Measurements from ENCODE around the gene HMCN1.

Gene HMCN1

DNA sequence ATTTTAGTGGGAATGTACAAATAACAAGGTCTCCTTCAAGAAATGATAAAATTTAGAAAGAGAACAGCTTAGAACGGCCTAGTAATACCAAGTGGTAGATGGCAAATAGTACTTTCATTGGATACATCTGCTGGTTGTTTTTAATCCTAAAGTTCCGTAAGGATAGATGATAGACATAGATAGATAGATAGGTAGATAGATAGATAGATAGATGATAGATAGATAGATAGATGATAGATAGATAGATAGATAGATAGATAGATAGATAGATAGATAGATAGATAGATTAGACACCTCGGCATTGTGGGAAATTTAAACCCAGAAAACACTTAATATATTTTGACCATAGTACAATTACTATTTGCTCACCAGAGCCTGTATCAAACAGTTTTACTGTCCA lies 352.4 kb downstream of the HMCN1 start:
- no peak for DNase-seq (ENCODE audit: low read depth in 2 of 2)

DNA sequence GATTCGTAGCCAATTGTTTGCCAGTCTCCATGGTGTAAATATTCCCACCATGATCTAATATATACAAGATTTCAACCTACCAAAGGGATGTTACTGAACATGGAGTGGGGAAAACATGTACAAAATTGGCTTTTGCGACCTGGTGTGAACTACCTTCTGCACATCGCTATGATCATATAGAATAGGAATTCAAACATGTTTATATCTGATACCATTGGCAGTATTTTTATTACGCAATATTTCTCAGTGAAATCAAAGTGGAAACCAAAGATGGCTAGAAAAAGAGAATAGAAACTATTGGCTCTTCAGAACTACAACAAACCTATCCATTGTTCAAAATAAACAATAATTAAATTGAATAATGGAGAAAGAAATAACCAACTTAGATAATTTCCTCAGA lies 355.7 kb downstream of the HMCN1 start:
- DNase-seq (ENCODE audit: low read depth in 2 of 2): no peak

DNA sequence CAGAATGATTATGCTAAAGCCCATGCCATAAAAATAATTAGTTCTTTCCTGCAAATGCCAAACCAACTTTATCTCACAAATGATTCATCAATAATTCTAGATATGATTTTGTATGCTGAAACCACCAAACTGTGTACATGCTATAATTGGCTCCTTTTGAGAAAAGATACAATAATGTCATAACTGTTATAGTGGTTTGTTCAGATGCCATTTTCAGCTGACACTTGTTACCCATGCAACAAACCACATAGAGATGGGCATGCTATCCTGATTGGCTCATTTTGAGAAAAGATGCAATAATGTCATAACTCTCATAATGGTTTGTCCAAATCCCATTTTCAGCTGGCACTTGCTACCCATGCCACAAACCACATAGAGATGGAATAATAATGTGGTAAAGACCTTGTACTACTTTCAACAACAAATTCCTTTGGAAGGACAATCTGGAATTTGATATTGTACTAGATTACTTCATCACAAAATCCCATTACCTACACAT lies 357.1 kb downstream of the HMCN1 start:
- DNase-seq (ENCODE audit: low read depth in 2 of 2): no peak

DNA sequence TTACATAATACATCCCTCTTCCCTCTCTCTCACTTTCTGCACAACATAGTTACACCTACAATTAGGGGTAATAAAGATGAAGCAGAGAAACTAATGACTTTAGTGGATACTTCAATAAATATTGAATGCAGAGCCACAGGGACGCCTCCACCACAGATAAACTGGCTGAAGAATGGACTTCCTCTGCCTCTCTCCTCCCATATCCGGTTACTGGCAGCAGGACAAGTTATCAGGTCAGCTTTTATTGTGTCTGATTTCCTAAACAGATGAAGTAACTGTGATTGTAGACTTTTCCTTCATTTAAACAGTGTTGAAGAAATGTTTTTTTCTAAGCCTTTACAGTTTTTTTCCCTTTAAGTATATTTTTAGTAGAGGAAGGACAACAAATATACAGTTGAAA lies 359.2 kb downstream of the HMCN1 start:
- no peak for DNase-seq (ENCODE audit: low read depth in 2 of 2)

DNA sequence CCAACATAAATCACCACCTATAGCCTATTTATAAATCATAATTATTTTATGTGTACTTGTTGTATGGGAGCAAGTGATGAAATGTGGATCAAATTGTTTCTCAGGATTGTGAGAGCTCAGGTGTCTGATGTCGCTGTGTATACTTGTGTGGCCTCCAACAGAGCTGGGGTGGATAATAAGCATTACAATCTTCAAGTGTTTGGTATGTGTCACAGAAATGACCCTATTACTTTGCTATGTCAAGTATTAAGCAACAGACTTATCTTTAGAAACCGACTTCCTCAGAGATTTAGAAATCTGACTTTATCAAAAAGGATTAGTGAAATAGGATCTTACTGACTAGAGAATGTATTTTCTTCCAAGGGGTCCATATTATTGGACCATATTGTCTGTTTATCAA lies 360.0 kb downstream of the HMCN1 start:
- no peak for DNase-seq (ENCODE audit: low read depth in 2 of 2)

DNA sequence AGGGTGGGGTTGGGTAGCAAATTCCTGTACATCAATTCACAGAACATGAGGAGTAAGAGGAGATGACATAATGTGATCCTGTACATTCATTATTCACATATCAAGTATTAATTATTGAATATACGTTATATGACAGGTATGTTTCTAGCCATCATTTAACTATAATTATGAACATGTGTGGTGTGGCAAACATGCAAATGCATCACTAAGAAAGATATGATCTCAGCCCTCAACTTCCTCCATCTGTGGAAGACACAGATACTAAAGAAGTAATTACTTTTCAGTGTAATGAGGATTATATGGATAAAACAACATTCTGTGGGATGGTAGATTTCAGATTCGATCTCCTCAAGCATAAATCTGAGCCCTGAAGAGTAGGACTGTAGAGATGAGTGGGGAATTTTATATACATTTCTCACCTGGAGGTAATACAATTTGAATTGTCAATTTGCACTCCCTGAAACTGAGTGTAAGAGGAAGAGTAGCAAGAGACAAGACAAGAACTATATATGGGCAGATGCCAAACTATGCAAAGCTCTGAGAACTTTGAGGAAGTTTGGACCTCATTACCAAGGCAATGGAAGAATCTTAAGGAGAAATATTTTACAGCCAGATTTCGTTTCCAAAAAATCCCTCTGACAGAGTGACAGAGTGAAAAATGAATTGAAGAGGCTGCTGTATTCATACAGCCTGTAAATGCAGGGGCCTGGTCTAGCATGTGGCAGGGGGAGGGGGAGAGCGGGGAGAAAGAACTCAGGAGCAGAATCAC lies 365.3 kb downstream of the HMCN1 start:
- DNase-seq (ENCODE audit: low read depth in 2 of 2): no peak

DNA sequence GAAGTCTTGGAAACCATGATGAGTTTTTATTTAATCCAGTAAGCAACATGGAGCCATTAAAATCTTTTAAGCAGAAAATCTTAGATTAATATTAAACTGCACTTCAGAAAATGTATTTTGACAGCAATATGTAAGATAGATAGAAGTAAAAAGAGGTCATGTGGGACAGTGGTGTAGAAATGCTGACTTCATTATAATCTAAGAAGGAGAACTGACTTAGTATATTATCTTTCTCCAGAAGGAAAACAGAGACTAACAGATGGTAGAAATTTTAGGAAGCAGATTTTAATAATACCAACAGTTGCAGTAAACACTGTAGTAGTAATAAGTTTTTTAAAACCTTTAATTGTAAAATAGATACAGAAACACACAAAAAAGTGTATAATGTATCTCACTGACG lies 367.9 kb downstream of the HMCN1 start:
- no peak for DNase-seq (ENCODE audit: low read depth in 2 of 2)

DNA sequence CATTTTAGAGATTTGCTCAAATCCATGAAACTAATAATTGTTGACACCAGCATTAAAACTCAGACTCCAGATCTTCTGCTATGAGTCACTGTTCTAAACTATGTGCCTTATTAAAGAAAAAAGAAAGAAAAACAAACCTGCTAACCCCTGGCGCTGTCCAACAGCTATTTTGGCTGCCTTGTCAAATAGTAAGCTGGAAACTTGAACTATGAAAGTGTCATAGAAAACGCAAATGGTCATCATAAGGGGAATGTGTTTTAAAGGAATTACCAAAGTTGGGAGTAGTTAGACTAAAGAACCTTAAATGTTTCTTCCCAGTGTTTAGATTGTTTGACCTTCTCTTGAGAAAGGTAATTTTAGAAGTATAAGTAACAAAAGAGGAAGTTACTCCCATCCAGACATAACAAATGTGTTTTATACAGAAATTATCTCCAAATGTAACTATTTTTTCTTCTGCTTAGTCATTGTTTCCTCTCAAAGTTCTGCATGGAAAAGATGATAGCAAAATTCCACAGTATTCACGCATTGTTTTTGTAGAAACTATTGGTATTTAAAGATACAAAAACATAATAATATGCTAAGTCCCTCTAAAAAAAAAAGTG lies 368.5 kb downstream of the HMCN1 start:
- no peak for DNase-seq (ENCODE audit: low read depth in 2 of 2)

DNA sequence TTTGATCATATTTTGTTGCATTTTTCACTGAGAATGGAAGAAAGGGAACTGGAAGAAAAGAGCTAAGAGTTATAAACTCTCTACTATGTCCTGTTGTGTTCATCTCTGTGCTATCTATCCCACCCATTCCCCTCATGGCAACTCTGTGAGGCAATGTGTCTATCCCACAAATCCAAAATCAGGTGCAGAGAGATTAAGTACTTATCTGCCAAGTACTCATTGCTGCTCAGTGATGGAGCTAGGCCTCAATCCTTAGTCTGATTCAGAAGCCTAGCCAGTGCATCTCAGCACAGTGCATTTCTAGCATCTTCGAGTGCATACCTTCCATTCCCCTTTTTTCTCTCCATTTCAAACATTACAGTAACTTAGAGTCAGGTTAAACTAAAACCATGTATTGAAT lies 370.3 kb downstream of the HMCN1 start:
- DNase-seq (ENCODE audit: low read depth in 2 of 2): no peak

DNA sequence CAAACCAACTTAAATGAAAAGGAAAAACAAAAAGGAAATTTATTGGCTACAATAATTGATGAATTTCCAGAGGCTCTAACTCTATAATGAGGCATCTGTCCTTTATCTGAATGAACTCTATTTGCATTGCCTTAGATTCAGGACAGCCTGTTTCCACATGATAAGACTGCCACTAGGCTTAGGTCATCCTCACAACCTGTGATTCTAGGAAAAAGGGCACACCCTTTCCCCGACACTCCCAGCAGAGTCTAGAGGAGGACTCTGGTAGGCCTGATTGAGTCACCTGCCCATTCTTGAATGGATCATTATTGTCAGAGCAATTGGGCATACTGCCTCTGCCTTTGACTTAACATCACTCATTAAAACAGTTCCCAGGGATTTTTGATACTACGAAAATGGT lies 378.1 kb downstream of the HMCN1 start:
- DNase-seq (ENCODE audit: low read depth in 2 of 2): no peak

DNA sequence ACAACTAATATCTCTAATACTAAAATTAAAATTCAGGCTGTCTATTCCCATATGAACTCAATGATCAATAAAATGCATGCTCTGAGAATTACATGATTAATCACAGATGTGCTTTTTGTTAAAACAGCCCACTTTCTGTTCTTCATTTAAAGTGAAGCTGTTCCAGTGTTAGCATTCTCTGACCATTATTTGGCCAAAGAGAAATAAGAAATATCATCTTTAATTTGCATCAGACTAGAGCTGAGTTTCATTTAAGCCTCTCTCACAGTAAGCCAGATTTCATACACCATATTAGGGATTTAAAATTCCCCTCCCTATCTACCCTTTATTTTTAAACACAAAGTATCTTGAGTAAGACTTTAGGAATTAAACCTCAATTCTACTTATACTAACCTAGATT lies 379.3 kb downstream of the HMCN1 start:
- DNase-seq (ENCODE audit: low read depth in 2 of 2): no peak

DNA sequence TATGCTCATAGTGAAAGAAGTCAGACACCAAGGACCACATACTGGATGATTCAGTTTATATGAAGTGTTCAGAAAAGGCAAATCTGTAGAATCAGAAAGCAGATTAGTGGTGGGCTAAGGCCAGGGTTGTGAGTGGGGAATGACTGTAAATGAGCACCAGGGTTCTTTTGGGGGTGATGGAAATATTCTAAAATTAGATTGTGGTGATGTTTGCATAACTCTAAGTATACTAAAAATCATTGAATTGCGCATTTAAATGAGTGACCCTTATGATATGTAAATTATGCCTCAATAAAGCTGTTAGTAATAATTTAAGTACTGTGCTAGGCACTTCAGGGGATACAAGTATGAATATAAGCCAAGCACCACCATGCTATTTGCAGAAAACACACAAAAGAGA lies 384.5 kb downstream of the HMCN1 start:
- DNase-seq (ENCODE audit: low read depth in 2 of 2): no peak

DNA sequence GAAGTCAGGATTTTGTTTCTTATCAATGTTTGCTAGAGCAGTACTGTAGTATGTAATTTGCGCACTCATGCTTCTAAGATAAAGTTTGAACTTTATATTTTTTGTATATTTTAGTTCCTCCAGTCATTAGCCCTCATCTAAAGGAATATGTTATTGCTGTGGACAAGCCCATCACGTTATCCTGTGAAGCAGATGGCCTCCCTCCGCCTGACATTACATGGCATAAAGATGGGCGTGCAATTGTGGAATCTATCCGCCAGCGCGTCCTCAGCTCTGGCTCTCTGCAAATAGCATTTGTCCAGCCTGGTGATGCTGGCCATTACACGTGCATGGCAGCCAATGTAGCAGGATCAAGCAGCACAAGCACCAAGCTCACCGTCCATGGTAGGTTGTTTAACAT lies 388.6 kb downstream of the HMCN1 start:
- DNase-seq (ENCODE audit: low read depth in 2 of 2): no peak

DNA sequence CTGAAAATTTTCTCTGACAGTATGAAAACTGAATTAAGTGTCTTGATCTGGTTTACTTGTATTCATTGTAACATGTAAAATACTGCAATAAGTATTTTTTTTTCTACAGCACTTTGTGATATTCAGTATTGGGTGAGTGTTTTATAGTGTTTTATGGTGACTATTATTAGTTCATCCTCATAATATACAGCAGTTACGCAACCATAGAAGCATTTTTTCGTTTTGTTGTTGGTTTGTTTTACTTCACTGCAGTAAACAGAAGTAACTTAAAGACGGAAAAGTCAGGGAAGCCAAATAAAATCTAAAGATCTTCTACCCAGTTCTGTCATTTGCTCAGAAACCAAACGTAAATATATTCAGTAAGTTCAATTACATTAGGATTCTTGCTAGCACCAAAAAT lies 390.8 kb downstream of the HMCN1 start:
- no peak for DNase-seq (ENCODE audit: low read depth in 2 of 2)

DNA sequence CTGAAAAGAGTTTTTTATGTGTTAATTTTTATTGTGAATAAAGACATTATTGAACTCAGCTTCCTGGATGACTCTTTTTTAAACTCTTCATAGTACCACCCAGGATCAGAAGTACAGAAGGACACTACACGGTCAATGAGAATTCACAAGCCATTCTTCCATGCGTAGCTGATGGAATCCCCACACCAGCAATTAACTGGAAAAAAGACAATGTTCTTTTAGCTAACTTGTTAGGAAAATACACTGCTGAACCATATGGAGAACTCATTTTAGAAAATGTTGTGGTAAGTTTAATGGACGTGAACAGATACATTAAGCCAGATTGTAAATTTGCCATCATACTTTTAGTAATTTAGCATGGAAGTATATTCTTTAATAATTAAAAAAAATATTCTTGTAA lies 391.3 kb downstream of the HMCN1 start:
- no peak for DNase-seq (ENCODE audit: low read depth in 2 of 2)

DNA sequence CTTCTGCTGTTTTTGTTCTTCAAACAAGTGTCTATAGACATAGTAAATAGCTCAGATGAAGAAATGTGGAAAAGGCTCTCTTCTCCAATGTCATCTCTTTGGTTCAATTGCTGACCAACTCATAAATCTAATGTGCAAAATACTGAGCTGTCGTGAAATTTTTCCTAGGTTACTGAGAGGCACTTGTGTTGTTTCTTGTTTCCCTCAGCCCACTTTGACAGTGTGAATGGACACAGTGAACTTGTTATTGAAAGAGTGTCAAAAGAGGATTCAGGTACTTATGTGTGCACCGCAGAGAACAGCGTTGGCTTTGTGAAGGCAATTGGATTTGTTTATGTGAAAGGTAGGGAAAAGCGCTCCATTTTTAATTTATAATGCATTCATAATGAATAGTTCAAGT lies 395.6 kb downstream of the HMCN1 start:
- DNase-seq (ENCODE audit: low read depth in 2 of 2): no peak

DNA sequence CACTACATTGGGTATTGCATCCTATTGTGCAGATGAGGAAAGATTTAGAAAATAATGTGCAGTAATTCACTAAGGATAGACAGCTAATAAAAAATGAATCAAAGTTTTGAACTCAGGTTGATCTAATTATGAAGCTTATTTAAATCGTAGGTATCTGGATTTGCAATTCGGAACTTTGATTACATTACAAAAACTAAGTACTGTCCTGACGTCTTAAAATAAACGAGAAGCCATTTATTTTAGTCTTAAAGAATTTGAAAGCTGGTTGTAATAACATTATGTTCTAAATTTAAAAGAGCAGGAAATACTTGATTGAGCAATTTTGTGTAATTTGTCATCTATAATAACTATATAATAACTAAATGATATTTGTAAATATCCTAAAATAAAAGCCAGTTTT lies 404.9 kb downstream of the HMCN1 start:
- DNase-seq (ENCODE audit: low read depth in 2 of 2): no peak

DNA sequence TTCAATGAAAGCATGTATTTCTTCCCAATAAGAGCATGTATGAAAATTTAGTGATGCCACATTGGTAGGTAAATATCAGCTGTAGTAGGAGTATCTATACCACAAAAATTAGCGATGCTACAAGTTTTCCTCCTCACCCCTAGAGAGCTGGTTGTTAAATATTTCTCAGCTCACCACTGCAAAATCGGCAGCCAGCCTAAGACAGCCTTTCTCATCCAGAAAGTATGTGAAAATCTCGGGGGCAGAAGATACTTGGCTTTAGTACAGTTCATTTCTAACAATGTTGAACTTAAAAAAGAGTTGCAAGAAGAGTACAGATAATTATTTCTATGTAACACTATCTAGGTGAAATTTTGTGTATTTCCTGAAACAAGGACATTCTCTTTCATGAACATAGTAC lies 405.5 kb downstream of the HMCN1 start:
- no peak for DNase-seq (ENCODE audit: low read depth in 2 of 2)

DNA sequence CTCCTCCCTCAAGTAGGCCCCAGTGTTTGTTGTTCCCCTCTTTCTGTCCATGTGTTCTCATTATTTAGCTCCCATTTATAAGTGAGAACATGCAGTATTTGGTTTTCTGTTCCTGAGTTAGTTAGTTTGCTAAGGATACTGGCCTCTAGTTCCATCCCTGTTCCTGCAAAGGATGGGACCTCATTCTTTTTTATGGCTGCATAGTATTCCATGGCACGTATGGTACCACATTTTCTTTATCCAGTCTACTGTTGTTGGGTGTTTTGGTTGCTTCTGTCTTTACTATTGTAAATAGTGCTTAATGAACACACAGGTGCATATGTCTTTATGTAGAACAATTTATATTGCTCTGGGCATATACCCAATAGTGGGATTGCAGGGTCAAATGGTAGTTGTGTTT lies 408.0 kb downstream of the HMCN1 start:
- DNase-seq (ENCODE audit: low read depth in 2 of 2): no peak

DNA sequence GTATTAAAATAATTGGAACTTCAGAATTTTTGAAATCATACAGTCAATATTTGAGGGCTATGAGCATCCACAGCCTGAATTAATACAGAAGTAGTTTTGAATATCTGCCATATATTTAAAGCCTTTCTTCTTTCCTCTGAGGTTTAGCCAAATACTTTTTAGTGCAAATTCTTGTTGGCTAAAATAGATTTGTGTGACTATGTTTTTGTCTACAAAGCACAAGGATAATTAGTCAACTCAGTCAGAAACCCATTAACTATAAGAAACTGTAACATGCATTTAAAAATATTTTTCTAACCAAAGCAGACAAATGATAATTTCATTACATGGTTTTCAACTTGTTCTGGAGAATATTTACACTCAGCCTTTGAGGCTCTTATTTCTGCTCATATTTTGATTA lies 408.7 kb downstream of the HMCN1 start:
- DNase-seq (ENCODE audit: low read depth in 2 of 2): no peak

DNA sequence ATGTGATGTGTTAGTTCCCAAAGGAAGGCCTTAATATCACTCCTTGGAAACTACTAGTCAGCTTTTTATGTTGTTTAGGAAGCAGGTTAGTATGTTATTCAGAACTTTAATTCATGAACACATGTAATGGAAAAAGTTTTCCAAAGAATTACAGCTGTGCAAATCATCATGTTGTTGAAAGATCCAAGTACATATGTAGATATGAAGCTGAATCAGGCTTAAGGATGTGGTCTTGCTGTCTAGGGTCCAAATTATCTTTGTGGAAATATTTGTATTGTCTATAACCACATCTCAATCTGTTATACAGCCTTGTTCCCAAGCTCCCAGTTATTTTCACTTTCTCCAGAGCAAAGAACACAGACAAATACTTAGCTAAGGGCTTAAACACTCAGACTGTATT lies 409.3 kb downstream of the HMCN1 start:
- no peak for DNase-seq (ENCODE audit: low read depth in 2 of 2)

DNA sequence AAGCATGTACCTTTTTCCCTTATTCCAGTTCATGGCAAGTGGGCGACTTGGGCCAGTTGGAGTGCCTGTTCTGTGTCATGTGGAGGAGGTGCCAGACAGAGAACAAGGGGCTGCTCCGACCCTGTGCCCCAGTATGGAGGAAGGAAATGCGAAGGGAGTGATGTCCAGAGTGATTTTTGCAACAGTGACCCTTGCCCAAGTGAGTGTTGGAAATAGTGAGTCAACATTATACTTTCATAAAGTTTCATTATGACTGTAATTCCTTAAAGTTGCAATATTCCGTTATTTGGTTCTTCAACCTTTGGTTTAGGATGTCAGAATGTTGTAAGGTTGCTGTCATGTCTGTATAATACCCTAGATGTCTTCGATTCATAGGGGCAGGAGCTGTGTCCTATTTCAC lies 410.3 kb downstream of the HMCN1 start:
- DNase-seq (ENCODE audit: low read depth in 2 of 2): no peak

DNA sequence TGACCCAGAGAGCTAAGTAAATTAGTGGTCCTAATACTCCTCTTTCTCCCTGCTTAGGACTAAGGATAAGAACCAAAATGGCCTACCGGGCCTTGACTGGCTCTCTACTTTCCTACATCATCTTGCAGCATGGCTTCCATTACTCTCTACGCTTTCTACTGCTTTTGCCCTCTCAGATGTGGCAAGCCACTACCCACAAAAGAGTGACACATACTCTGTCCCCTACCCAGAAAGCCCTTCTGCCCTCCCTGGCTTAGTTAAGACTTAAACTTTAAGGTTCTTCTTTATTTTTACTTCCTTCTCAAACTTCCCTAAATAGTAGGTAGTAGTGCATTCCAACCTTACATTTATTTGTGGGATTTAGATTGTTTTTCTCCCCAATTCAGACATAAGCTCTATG lies 412.8 kb downstream of the HMCN1 start:
- DNase-seq (ENCODE audit: low read depth in 2 of 2): no peak

DNA sequence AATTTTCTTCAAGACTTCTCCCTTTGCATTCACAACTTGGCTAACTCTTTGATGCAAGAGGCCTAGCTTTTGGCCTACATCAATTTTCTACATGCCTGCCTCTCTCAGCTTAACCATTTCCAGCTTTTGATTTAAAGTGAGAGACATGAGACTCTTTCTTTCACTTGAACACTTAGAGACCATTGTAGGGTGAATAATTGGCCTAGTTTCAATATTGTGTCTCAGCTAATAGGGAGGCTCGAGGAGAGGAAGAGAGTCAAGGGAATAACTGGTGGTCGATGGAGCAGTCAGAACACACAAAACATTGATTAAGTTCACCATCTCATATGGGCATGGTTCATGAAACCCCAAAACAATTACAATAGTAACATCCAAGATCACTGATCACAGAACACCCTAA lies 415.4 kb downstream of the HMCN1 start:
- no peak for DNase-seq (ENCODE audit: low read depth in 2 of 2)

All from stimulated activated CD8-positive, alpha-beta memory T cell treated with anti-CD3 and anti-CD28 coated beads, Interleukin-2, amount 100 ng/mL, for 48 hours (primary cell).